Progenitor cell of endocrine pancreas (in vitro differentiated cells): Measurements from ENCODE around the gene MEX3D. TPM values are rescaled to one million over a fixed set of nuclear protein-coding genes. Genes with fewer than 3 reads are reported as not detected.

ENCODE experiments used
- DNase-seq: peaks from one replicate; pipeline ENCODE4 v3.0.0; 2021; ENCODE audit warnings: low spot score; ENCODE audit not compliant: unreplicated experiment
- H3K27ac Mint-ChIP-seq: 2 replicates; pipeline ENCODE4 v1.8.0; 2021; ENCODE audit warnings: mild to moderate bottlenecking, moderate library complexity, mixed read lengths
- H3K27me3 Mint-ChIP-seq: 2 replicates; pipeline ENCODE4 v1.8.0; 2021; ENCODE audit warnings: mixed read lengths
- H3K36me3 Mint-ChIP-seq: 2 replicates; pipeline ENCODE4 v1.8.0; 2022; ENCODE audit warnings: mixed read lengths; ENCODE audit not compliant: insufficient read depth
- H3K4me1 Mint-ChIP-seq: 2 replicates; pipeline ENCODE4 v1.8.0; 2021; ENCODE audit warnings: low read depth, mixed read lengths
- H3K4me3 Mint-ChIP-seq: 2 replicates; pipeline ENCODE4 v1.8.0; 2021; ENCODE audit warnings: low read depth, mild to moderate bottlenecking, moderate library complexity, mixed read lengths
- H3K9me3 Mint-ChIP-seq: 2 replicates; pipeline ENCODE4 v1.8.0; 2021; ENCODE audit warnings: low read depth, mixed read lengths
- CTCF ChIP-seq: fragments of 200-600 bp; sonication (generic); IDR thresholded peaks from one replicate; pipeline ENCODE4 v1.5.0; 2021; ENCODE audit warnings: antibody characterized with exemption, mild to moderate bottlenecking; ENCODE audit not compliant: unreplicated experiment
- total RNA-seq: library from RNA; stranded (reverse); gene quantifications from 2 replicates; pipeline ENCODE4 v1.2.1, GENCODE V29; 2021

Gene MEX3D
- total RNA-seq, 1 donor from 2014 or later: 124 TPM

GRCh38 chr19:1585243-1585580 lies 17.1 kb upstream of the MEX3D start:
- no peak for DNase-seq
- TF ChIP-seq CTCF: no peak
- Mint-ChIP-seq H3K27ac (peak overlapping the region; percentile 81), H3K27me3 (no peaks in the 10 kb centered on the region), H3K36me3 (peaks cover 26% of the 10 kb centered on the region), H3K4me1 (peaks cover 3% of the 10 kb centered on the region), H3K4me3 (no peak overlapping the region), H3K9me3 (no peaks in the 10 kb centered on the region)

DNA sequence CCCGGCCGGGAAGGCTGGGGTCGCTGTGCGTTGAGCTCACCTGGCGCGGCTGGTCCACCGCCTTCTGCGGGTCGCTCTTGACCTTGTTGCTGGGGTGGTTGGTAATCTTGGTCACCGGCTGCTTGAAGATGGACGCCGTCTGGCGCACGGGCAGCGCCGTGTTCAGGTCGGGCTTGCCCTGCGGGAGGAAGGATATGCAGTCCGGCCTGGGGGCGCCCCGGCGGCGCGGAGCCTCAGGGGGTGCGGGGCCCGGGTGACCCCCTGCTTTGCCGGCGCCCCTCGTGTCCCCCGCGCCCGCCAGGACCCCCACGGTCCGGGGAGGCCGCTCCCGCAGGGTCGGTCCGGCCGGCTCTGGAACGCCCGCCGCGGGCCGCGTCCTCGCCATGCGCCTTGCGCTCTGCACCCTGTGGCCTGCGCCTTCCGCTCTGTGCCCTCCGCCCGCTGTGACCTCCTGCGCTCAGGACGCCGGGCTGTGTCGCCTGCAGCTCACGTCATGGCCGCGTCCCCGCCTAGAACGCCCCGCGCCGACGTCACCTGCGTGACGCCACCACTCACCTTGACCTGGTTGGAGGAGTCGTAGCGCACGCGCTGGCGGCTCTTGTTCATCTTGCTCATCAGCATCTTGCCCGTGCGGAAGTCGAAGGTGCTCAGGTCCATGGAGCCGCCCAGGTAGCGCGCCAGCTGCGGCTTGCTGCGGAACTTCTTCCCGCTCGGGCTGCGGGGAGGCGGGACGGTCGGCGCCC lies 16.5 kb upstream of the MEX3D start:
- H3K27ac Mint-ChIP-seq: peak overlapping the region; percentile 33
- no peak for DNase-seq
- H3K9me3 Mint-ChIP-seq: no peaks in the 10 kb centered on the region
- peaks cover 2% of the 10 kb centered on the region for H3K4me1 Mint-ChIP-seq
- no peak for TF ChIP-seq CTCF
- peaks cover 29% of the 10 kb centered on the region for H3K36me3 Mint-ChIP-seq
- H3K4me3 Mint-ChIP-seq: no peak overlapping the region
- H3K27me3 Mint-ChIP-seq: no peaks in the 10 kb centered on the region

- Mint-ChIP-seq H3K9me3 (no peaks in the 10 kb centered on the region), H3K4me1 (peaks cover under 1% of the 10 kb centered on the region), H3K36me3 (peaks cover 27% of the 10 kb centered on the region), H3K27ac (no peak overlapping the region), H3K27me3 (no peaks in the 10 kb centered on the region), H3K4me3 (no peak overlapping the region)
- no peak for DNase-seq
- no peak for TF ChIP-seq CTCF
These were observed 14.1 kb upstream of the MEX3D start for GRCh38 chr19:1582201-1582600.

GRCh38 chr19:1580957-1581356 lies 12.8 kb upstream of the MEX3D start:
- H3K9me3 Mint-ChIP-seq: no peaks in the 10 kb centered on the region
- peaks cover 24% of the 10 kb centered on the region for H3K36me3 Mint-ChIP-seq
- TF ChIP-seq CTCF: no peak
- no peaks in the 10 kb centered on the region for H3K4me1 Mint-ChIP-seq
- H3K27ac Mint-ChIP-seq: no peak overlapping the region
- DNase-seq: no peak
- no peak overlapping the region for H3K4me3 Mint-ChIP-seq
- no peaks in the 10 kb centered on the region for H3K27me3 Mint-ChIP-seq

GRCh38 chr19:1580382-1580781 lies 12.3 kb upstream of the MEX3D start:
- no peak for TF ChIP-seq CTCF
- DNase-seq: no peak
- Mint-ChIP-seq H3K36me3 (peaks cover 19% of the 10 kb centered on the region), H3K27me3 (no peaks in the 10 kb centered on the region), H3K9me3 (no peaks in the 10 kb centered on the region), H3K4me3 (no peak overlapping the region), H3K4me1 (no peaks in the 10 kb centered on the region), H3K27ac (no peak overlapping the region)
